ENCODE measurements around the gene PROSER3. TPM values are rescaled to one million over a fixed set of nuclear protein-coding genes. Genes with fewer than 3 reads are reported as not detected.

PROSER3 gene
- total and polyA plus RNA-seq, 2 experiments from 2014 or later = 21.8 to 28.0 TPM

DNA sequence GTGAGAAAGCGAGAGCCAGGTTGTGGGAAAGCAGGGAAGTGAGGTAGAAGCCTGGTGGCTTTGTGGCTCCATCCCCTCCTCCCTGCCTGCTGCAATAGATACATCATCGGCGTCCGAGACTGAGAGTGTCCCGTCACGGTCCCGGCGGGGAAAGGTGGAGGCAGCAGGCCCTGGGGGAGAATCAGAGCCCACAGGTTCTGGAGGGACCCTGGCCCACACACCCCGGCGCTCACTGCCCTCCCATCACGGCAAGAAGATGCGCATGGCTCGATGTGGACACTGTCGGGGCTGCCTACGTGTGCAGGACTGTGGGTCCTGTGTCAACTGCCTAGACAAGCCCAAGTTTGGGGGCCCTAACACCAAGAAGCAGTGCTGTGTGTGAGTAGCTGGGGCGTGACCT lies 35.1 kb upstream of the PROSER3 start (continued):
- TF ChIP-seq, protein P1, sequence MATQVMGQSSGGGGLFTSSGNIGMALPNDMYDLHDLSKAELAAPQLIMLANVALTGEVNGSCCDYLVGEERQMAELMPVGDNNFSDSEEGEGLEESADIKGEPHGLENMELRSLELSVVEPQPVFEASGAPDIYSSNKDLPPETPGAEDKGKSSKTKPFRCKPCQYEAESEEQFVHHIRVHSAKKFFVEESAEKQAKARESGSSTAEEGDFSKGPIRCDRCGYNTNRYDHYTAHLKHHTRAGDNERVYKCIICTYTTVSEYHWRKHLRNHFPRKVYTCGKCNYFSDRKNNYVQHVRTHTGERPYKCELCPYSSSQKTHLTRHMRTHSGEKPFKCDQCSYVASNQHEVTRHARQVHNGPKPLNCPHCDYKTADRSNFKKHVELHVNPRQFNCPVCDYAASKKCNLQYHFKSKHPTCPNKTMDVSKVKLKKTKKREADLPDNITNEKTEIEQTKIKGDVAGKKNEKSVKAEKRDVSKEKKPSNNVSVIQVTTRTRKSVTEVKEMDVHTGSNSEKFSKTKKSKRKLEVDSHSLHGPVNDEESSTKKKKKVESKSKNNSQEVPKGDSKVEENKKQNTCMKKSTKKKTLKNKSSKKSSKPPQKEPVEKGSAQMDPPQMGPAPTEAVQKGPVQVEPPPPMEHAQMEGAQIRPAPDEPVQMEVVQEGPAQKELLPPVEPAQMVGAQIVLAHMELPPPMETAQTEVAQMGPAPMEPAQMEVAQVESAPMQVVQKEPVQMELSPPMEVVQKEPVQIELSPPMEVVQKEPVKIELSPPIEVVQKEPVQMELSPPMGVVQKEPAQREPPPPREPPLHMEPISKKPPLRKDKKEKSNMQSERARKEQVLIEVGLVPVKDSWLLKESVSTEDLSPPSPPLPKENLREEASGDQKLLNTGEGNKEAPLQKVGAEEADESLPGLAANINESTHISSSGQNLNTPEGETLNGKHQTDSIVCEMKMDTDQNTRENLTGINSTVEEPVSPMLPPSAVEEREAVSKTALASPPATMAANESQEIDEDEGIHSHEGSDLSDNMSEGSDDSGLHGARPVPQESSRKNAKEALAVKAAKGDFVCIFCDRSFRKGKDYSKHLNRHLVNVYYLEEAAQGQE (IDR thresholded peaks at IDR 0.05; ENCODE audit: unreplicated experiment) = no peak
- TF ChIP-seq NANOG (IDR thresholded peaks at IDR 0.05; ENCODE audit: borderline replicate concordance) = no peak
- TF ChIP-seq ZNF331 (CRISPR knock-in tag; IDR thresholded peaks at IDR 0.05; ENCODE audit: low read depth) = no peak
- TF ChIP-seq JUNB (IDR thresholded peaks at IDR 0.05; ENCODE audit: unreplicated experiment) = no peak

DNA sequence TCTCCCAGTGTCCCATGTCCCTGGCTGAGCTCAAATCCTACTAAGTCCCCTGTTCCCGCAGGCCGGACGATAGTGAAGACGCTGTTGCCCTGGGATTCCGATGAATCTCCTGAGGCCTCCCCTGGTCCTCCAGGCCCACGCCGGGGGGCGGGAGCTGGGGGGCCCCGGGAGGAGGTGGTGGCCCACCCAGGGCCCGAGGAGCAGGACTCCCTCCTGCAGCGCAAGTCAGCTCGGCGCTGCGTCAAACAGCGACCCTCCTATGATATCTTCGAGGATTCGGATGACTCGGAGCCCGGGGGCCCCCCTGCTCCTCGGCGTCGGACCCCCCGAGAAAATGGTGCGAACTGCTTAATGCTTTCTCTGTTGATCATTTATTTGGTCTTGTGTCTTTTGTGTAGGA lies 34.3 kb upstream of the PROSER3 start:
- no peaks in the 10 kb centered on the region; the same call in 2 of the 3 replicates for H3K9me3 Mint-ChIP-seq
- no peaks in the 10 kb centered on the region for H3K9me2 ChIP-seq (ENCODE audit: insufficient read depth)
- H3K27me3 ChIP-seq (ENCODE audit: insufficient read depth) = no peaks in the 10 kb centered on the region
- H3K4me3 Mint-ChIP-seq = no peak overlapping the region
- no peaks in the 10 kb centered on the region for H3F3A ChIP-seq (replicated peaks; ENCODE audit: low read depth)
- H3K27ac ChIP-seq (ENCODE audit: low read depth) = no peak overlapping the region
- no peak overlapping the region for H3K4me3 ChIP-seq
- no peak overlapping the region for H2AFZ ChIP-seq
- peaks cover 9% of the 10 kb centered on the region for H3K4me1 Mint-ChIP-seq
- H3K27ac Mint-ChIP-seq = no peak overlapping the region
- peaks cover 14% of the 10 kb centered on the region for H4K20me1 ChIP-seq (replicated peaks; ENCODE audit: insufficient read depth)
- no peak for DNase-seq (ENCODE audit: low spot score)
- no peak for ATAC-seq
- H3K27me3 Mint-ChIP-seq (ENCODE audit: insufficient read depth, low read depth, poor library complexity) = peaks cover 21% of the 10 kb centered on the region
- no peak overlapping the region for H3K4me2 ChIP-seq
- H3K36me3 ChIP-seq (ENCODE audit: insufficient read depth) = peaks cover 23% of the 10 kb centered on the region; the same call in 1 of the 2 replicates
- peaks cover 75% of the 10 kb centered on the region for H3K36me3 Mint-ChIP-seq (ENCODE audit: low read depth)
- peaks cover 16% of the 10 kb centered on the region for H3K79me2 ChIP-seq (replicated peaks; ENCODE audit: insufficient read depth)
- H3K4me1 ChIP-seq (ENCODE audit: insufficient read depth) = peaks cover 9% of the 10 kb centered on the region
- TF ChIP-seq EZH2phosphoT487 (IDR thresholded peaks at IDR 0.05; ENCODE audit: unreplicated experiment) = no peak
- TF ChIP-seq, protein P1 (IDR thresholded peaks at IDR 0.05; ENCODE audit: unreplicated experiment) = no peak
- TF ChIP-seq, protein P2, sequence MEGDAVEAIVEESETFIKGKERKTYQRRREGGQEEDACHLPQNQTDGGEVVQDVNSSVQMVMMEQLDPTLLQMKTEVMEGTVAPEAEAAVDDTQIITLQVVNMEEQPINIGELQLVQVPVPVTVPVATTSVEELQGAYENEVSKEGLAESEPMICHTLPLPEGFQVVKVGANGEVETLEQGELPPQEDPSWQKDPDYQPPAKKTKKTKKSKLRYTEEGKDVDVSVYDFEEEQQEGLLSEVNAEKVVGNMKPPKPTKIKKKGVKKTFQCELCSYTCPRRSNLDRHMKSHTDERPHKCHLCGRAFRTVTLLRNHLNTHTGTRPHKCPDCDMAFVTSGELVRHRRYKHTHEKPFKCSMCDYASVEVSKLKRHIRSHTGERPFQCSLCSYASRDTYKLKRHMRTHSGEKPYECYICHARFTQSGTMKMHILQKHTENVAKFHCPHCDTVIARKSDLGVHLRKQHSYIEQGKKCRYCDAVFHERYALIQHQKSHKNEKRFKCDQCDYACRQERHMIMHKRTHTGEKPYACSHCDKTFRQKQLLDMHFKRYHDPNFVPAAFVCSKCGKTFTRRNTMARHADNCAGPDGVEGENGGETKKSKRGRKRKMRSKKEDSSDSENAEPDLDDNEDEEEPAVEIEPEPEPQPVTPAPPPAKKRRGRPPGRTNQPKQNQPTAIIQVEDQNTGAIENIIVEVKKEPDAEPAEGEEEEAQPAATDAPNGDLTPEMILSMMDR (conservative IDR thresholded peaks at IDR 0.05; ENCODE audit: low read depth in 2 of 2) = no peak
- TF ChIP-seq POLR2AphosphoS5 (IDR thresholded peaks at IDR 0.05; ENCODE audit: low read depth) = no peak
- no peak for TF ChIP-seq ZNF331 (CRISPR knock-in tag; IDR thresholded peaks at IDR 0.05; ENCODE audit: low read depth)
- no peak for TF ChIP-seq ZNF114 (CRISPR knock-in tag; IDR thresholded peaks at IDR 0.05)
- TF ChIP-seq, protein P3, sequence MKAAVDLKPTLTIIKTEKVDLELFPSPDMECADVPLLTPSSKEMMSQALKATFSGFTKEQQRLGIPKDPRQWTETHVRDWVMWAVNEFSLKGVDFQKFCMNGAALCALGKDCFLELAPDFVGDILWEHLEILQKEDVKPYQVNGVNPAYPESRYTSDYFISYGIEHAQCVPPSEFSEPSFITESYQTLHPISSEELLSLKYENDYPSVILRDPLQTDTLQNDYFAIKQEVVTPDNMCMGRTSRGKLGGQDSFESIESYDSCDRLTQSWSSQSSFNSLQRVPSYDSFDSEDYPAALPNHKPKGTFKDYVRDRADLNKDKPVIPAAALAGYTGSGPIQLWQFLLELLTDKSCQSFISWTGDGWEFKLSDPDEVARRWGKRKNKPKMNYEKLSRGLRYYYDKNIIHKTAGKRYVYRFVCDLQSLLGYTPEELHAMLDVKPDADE (IDR thresholded peaks at IDR 0.05) = no peak

Measured in GM23338 (cell line).